Neural progenitor cell (in vitro differentiated cells): Measurements from ENCODE around the gene MAT1A.
"Not testable (repeated sequence)": the region's sequence is repeated elsewhere in the genome, so short reads cannot be mapped to it uniquely, and the experiment has no call there.

Source experiments
- CTCF ChIP-seq: fragments of 200-600 bp; sonication (generic); IDR thresholded peaks from 2 replicates; pipeline ENCODE4 v1.5.1; 2017; ENCODE audit warnings: antibody characterized with exemption, mild to moderate bottlenecking
- EZH2 ChIP-seq: fragments of 200-600 bp; sonication (generic); IDR thresholded peaks from 2 replicates; pipeline ENCODE4 v1.6.1; 2017; ENCODE audit warnings: antibody characterized with exemption, mild to moderate bottlenecking, moderate library complexity
- EZH2phosphoT487 ChIP-seq: fragments of 200-600 bp; sonication (generic); IDR thresholded peaks from 2 replicates; pipeline ENCODE4 v1.6.1; 2017; ENCODE audit warnings: antibody characterized with exemption

- not testable (repeated sequence) for TF ChIP-seq CTCF, EZH2phosphoT487, EZH2
Observed at GRCh38 chr10:80223031-80223419, 66.4 kb downstream of the MAT1A start.
